DMS79 treated with DMSO at 0.1 percent for 48 hours (cell line): ENCODE results near the gene CSPG4.
"Not testable (repeated sequence)": the region's sequence is repeated elsewhere in the genome, so short reads cannot be mapped to it uniquely, and the experiment has no call there.

Source experiments
- DNase-seq: peaks from one replicate; lab custom pipeline; 2025; lab: John Stamatoyannopoulos, UW

The CSPG4 gene

DNA sequence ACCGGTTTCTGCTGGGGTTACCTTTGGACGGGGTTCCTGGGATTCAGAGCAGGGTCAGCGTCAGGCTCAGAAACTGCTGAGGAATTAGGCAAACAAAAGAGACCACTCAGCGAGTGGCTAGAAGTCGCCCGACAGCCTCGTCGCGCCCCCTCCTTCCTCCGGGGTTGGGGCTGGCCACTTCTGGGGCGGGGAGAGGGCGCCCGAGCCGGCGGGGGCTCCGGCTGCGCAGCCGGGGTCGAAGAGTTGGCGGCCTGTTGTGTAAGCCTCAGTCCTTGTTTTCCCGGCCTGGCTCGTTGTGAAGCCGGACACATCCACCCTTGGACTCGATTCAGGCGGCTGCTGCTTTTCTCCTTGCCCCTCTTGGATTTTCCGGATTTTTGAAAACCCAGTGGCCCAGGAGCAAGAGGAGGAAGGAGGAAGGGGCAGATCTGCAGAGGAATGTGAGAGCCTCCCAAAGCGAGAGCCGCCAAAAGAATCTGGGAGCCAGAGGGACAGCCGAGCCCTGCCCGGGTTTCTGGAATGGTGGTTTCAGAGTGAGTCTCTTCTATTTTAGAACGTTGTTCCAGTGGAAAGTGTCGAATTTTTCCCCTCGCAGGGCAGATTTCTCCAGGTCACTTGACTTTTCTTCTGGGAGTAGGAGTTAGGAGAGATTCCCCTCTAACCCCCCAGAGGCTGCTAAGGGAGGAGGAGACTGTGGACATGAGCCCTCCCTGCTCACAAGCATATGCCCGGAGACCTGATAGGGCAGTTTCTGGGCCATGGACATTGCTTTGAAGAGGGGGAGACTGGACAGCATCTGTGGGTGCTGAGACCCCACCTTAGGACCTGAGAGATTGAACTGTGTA lies 64.3 kb downstream of the CSPG4 start:
- DNase-seq = no peak

GRCh38 chr15:75647370-75648155 lies 65.1 kb downstream of the CSPG4 start, which contains the start of gene SNX33:
TSS of gene SNX33 (plus strand) at chr15:75647912. CDS start at chr15:75649103, 1,191 bp downstream.
- DNase-seq = no peak

DNA sequence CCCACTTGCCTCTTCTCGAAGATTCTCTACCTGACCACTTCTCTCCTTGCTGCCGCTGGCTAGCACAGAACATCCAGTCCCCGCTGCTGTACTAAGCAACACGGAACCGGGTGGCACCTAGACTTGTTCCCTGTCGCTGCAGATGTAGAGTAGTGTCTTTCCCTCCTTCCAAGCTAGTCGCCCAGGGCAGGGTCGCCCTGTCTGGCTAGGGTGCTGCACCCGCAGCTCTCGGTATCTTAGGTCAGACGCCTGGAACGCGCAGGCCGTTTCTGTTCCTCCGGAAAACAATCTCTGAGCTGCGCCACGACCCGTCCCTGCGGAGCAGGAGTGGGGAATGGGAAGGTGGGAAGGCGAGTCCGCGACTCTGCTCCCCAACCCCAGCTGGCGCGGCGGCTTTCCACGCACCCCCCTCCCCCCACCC lies 65.7 kb downstream of the CSPG4 start:
- peak; percentile 6 for DNase-seq

GRCh38 chr15:75646112-75646943 lies 66.3 kb downstream of the CSPG4 start:
- DNase-seq = no peak

- DNase-seq = no peak
These were observed 68.3 kb downstream of the CSPG4 start for GRCh38 chr15:75644376-75644775.

- no peak for DNase-seq
These were observed 71.0 kb downstream of the CSPG4 start for GRCh38 chr15:75641603-75642002.

DNA sequence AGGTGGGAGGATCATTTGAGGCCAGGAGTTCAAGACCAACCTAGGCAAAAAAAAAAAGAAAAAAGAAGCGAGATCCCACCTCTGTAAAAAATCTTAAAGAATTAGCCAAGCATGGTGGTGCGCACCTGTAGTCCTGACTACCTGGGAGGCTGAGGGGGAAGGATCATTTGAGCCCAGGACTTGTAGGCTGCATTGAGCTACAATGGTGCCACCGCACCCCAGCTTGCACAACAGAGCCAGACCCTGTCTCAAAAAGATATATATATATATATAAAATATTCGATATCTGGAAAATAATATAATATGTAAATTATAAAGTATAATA lies 71.5 kb downstream of the CSPG4 start:
- DNase-seq = no peak

GRCh38 chr15:75640483-75641178 lies 72.0 kb downstream of the CSPG4 start:
- DNase-seq = peak; percentile 33

DNA sequence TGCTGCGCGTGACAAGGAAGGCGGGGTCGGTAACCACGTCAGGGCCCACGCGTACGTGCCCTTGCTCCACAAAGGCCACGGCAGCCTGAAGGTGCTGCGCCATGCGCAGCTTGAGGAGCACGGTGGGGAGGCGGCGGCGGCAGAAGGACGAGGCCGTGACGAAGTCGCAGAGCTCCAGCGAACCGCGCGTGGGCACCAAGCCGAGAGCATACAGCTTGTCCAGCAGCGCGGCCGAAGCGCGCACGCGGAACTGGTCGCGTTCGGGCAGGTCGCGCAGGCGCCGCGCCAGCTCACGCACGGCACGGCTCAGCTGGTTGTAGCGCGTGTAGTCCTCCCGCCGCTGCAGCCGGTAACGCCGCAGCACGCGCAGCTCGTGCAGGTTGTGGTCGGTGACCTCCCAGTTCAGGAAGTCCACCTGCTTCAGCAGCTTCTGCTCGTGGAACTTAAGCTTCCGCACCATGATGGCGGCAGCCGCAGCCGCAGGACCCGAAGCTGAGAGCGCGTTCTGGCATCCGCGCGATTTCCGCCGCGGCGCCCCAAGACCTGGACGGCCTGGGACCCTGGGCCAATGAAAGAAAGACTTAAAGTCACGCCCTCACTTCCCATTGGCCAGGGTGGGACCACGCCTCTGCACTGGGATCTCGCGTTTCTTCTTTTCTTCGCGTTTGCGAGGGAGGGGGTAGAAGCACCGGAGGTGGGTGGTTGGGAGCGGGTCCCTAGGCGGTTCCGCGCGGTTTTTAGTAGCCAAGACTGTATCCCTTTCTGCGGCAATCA lies 72.8 kb downstream of the CSPG4 start, which contains the start of gene IMP3:
TSS of gene IMP3 (minus strand) at position 516 of the 774 bp plus-strand sequence. CDS start at position 460, 56 bp downstream.
- peak; percentile 83 for DNase-seq

DNA sequence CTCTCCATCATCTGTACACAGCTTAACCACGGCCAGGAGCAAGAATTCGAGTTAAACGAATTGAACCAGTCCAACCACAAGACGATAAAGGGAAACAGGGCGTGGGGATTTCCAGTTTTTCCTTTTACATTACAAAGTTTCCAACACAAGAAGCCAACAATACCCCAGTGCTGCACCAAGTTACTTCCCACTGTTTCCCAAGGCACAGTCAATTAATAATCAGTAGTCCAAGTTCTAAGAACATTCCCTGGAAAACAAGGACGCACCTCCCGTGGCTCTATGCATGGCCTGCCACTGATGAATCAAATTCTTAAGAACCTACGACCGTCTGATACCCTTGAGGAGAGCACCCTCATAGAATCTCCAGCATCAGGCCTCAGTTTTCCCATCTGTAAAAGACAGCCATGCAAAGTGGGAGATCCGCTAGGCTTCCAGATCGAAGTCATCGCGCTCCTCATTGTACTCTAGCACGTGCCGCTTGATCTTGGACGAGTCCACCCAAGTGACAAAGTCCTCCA lies 73.4 kb downstream of the CSPG4 start:
- DNase-seq = no peak

GRCh38 chr15:75637245-75638009 lies 75.2 kb downstream of the CSPG4 start:
- DNase-seq = no peak

- DNase-seq = no peak
These were observed 76.6 kb downstream of the CSPG4 start for GRCh38 chr15:75636026-75636425.

- not testable (repeated sequence) for DNase-seq
These were observed 78.7 kb downstream of the CSPG4 start for GRCh38 chr15:75633922-75634321.

GRCh38 chr15:75631935-75632334 lies 80.7 kb downstream of the CSPG4 start:
- peak; percentile 2 for DNase-seq

- peak; percentile 80 for DNase-seq
These were observed 86.9 kb downstream of the CSPG4 start, which contains the start of gene SNUPN for GRCh38 chr15:75625542-75626347. TSS of gene SNUPN (minus strand) at chr15:75625725. CDS start at chr15:75621051, 4,674 bp downstream.
